Keratinocyte (primary cell): Measurements from ENCODE around the gene IGFL1. TPM values are rescaled to one million over a fixed set of nuclear protein-coding genes. Genes with fewer than 3 reads are reported as not detected.
"Not testable (repeated sequence)": the region's sequence is repeated elsewhere in the genome, so short reads cannot be mapped to it uniquely, and the experiment has no call there.

ENCODE experiments used
- DNase-seq: peaks from one replicate; pipeline ENCODE4 v3.0.0-alpha.2; 2011; ENCODE audit warnings: low read depth, missing footprints, low spot score
- FAIRE-seq: peaks from 2 replicates; lab custom pipeline; 2011; peaks lifted over from hg19 to GRCh38; lab: Jason Lieb, UNC
- H2AFZ ChIP-seq: 2 replicates; pipeline ENCODE4 v1.6.0; 2012; ENCODE audit warnings: low read length, control low read depth, inconsistent platforms; ENCODE audit not compliant: control insufficient read depth
- H3K27ac ChIP-seq: 2 replicates; pipeline ENCODE4 v1.5.1; 2011; ENCODE audit warnings: low read length; ENCODE audit not compliant: control insufficient read depth, insufficient read depth
- H3K27me3 ChIP-seq: 3 replicates; pipeline ENCODE4 v1.6.0; 2011; ENCODE audit warnings: low read length; ENCODE audit not compliant: control insufficient read depth, insufficient read depth; ENCODE audit errors: extremely low read depth
- H3K36me3 ChIP-seq, 2 experiments: 2 replicates in 1 of 2; 3 replicates in 1 of 2; pipeline ENCODE4 v1.5.1; 2011; ENCODE audit warnings: low read length in 2 of 2, mild to moderate bottlenecking in 1 of 2; ENCODE audit not compliant: control insufficient read depth in 2 of 2, insufficient read depth in 2 of 2; ENCODE audit errors: extremely low read depth in 1 of 2
- H3K4me1 ChIP-seq: 3 replicates; pipeline ENCODE4 v1.5.1; 2011; ENCODE audit warnings: low read length; ENCODE audit not compliant: control insufficient read depth, insufficient read depth; ENCODE audit errors: extremely low read depth
- H3K4me2 ChIP-seq: 3 replicates; pipeline ENCODE4 v1.6.0; 2011; ENCODE audit warnings: low read depth, low read length; ENCODE audit not compliant: control insufficient read depth, insufficient read depth; ENCODE audit errors: extremely low read depth
- H3K4me3 ChIP-seq, 3 experiments: fragments of 200-600 bp in 1 of 3; sonication (generic) in 1 of 3; 2 replicates in 2 of 3; 3 replicates in 1 of 3; pipeline ENCODE4 v1.5.1; 2011 to 2016; ENCODE audit warnings: low read length in 3 of 3, mild to moderate bottlenecking in 3 of 3, control low read depth in 2 of 3, inconsistent platforms in 1 of 3, low read depth in 1 of 3, mixed read lengths in 1 of 3, mixed run types in 1 of 3, moderate library complexity in 1 of 3; ENCODE audit not compliant: control insufficient read depth in 2 of 3, insufficient read depth in 2 of 3; ENCODE audit errors: extremely low read depth in 1 of 3
- H3K79me2 ChIP-seq: 2 replicates; pipeline ENCODE4 v1.6.0; 2012; ENCODE audit warnings: low read length; ENCODE audit not compliant: control insufficient read depth, insufficient read depth
- H3K9ac ChIP-seq: 3 replicates; pipeline ENCODE4 v1.6.0; 2011; ENCODE audit warnings: low read length; ENCODE audit not compliant: control insufficient read depth, insufficient read depth; ENCODE audit errors: extremely low read depth
- H3K9me1 ChIP-seq: 3 replicates; pipeline ENCODE4 v1.6.0; 2011; ENCODE audit warnings: low read length; ENCODE audit not compliant: control insufficient read depth, insufficient read depth; ENCODE audit errors: extremely low read depth
- H3K9me3 ChIP-seq: 2 replicates; pipeline ENCODE4 v1.5.1; 2012; ENCODE audit warnings: low read depth, low read length; ENCODE audit not compliant: control insufficient read depth
- H4K20me1 ChIP-seq: 3 replicates; pipeline ENCODE4 v1.6.0; 2011; ENCODE audit warnings: low read length; ENCODE audit not compliant: control insufficient read depth, insufficient read depth; ENCODE audit errors: extremely low read depth
- EZH2 ChIP-seq: IDR thresholded peaks from one replicate; pipeline ENCODE4 v1.6.1; 2012; ENCODE audit warnings: inconsistent platforms, mild to moderate bottlenecking, low read length, moderate library complexity
- dilution Hi-C: fragments of 300-500 bp; cut with MboI; formaldehyde crosslinking; loops from one replicate; pipeline ENCODE4 v1.7.0; 2020; ENCODE audit warnings: low sequenced_read_pairs; ENCODE audit not compliant: extremely low pct_ligation_motif_present
- polyA plus RNA-seq, 5 experiments: library from polyadenylated mRNA; depleted of rRNA in 3 of 5; stranded (reverse) in 3 of 5; stranded (forward) in 1 of 5; unstranded in 1 of 5; fragments of >200 nt; gene quantifications; 1 replicate in 1 of 5; 2 replicates in 3 of 5; 3 replicates in 1 of 5; pipeline versions ENCODE4 v1.2.1 to v1.2.3, GENCODE V29; 2011 to 2012; ENCODE audit warnings: missing spikeins in 2 of 5, low read depth in 1 of 5, low replicate concordance in 1 of 5
- TF ChIP-seq, protein P1 (sequence below), 3 experiments: IDR thresholded peaks in 1 of 3; conservative IDR thresholded peaks in 1 of 3; optimal IDR thresholded peaks in 1 of 3; 2 replicates in 2 of 3; 3 replicates in 1 of 3; pipeline versions ENCODE3 to v1.5.1; 2011; ENCODE audit warnings: low read length in 3 of 3, mild to moderate bottlenecking in 3 of 3, moderate library complexity in 2 of 3, control low read depth in 1 of 3, inconsistent platforms in 1 of 3; ENCODE audit not compliant: insufficient read depth in 2 of 3; ENCODE audit errors: extremely low read depth in 1 of 3

IGFL1 gene
- polyA plus RNA-seq, 1 donor (not counting 4 experiments of a cell fraction or from before 2014, with no cell fraction given), result 21.3 TPM

DNA sequence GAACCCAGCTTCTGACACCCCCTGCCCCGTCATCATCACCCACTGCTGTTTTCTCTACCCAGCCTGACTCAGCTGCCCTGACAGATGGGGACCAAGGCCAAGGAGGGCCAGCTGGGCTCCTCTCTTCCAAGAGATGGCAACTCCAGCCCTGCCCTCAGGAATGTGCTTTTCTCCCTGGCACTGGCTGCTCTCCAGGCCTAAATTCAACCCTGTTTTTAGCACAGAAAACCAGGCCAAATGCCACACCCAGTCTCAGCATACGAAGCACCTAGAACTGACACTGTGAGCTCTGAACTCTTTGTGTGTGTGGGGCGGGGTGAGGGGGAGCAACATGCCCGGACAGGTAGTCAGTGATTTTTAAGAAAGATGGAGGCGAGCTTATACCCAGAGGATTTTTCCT is 23.4 kb upstream of the IGFL1 start:
- DNase-seq, result peak; percentile 93
- Histone ChIP-seq H2AFZ (no peak overlapping the region), H3K27me3 (no peaks in the 10 kb centered on the region), H3K9ac (no peak overlapping the region), H4K20me1 (no peaks in the 10 kb centered on the region), H3K79me2 (no peaks in the 10 kb centered on the region), H3K4me3 (no peak overlapping the region), H3K4me1 (peaks cover 62% of the 10 kb centered on the region), H3K9me3 (no peaks in the 10 kb centered on the region), H3K36me3 (no peaks in the 10 kb centered on the region), H3K4me2 (peak overlapping the region; percentile 46), H3K9me1 (no peaks in the 10 kb centered on the region), H3K27ac (peak overlapping the region; percentile 17)
- dilution Hi-C loops, result no loop called here
- peak; percentile 94 for FAIRE-seq
- TF ChIP-seq, protein P1, sequence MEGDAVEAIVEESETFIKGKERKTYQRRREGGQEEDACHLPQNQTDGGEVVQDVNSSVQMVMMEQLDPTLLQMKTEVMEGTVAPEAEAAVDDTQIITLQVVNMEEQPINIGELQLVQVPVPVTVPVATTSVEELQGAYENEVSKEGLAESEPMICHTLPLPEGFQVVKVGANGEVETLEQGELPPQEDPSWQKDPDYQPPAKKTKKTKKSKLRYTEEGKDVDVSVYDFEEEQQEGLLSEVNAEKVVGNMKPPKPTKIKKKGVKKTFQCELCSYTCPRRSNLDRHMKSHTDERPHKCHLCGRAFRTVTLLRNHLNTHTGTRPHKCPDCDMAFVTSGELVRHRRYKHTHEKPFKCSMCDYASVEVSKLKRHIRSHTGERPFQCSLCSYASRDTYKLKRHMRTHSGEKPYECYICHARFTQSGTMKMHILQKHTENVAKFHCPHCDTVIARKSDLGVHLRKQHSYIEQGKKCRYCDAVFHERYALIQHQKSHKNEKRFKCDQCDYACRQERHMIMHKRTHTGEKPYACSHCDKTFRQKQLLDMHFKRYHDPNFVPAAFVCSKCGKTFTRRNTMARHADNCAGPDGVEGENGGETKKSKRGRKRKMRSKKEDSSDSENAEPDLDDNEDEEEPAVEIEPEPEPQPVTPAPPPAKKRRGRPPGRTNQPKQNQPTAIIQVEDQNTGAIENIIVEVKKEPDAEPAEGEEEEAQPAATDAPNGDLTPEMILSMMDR (optimal IDR thresholded peaks at IDR 0.05 in 1 of 3, IDR thresholded peaks at IDR 0.05 in 1 of 3, conservative IDR thresholded peaks at IDR 0.05 in 1 of 3; ENCODE audit: extremely low read depth in 1 of 3, insufficient read depth in 2 of 3, low read length in 3 of 3), result no peak
- no peak for TF ChIP-seq EZH2

DNA sequence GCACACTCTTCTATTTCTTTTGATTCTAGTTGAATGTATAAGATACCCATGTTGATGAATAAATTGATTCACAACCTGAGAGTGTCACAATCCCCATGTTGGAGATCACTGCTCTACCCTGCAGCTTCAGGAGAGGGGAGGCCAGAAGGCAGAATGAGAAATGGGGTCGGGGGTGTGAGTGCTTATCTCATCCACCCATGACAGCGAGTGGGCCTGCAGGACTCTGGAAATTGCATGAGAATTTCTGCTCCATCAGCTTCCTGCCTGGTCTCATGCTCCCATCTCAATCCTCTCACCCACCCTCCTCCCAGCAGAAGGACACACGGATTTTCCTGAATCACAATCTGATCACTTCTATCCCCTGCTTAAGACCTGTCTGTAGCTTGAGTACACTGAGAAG is 22.9 kb upstream of the IGFL1 start:
- Histone ChIP-seq H3K36me3 (no peaks in the 10 kb centered on the region), H3K9me3 (no peaks in the 10 kb centered on the region), H3K9ac (no peak overlapping the region), H3K4me2 (peak overlapping the region; percentile 46), H2AFZ (no peak overlapping the region), H3K9me1 (peaks cover 2% of the 10 kb centered on the region), H3K4me1 (peaks cover 62% of the 10 kb centered on the region), H3K4me3 (no peak overlapping the region), H3K27me3 (no peaks in the 10 kb centered on the region), H4K20me1 (no peaks in the 10 kb centered on the region), H3K27ac (peak overlapping the region; percentile 17), H3K79me2 (no peaks in the 10 kb centered on the region)
- no peak for DNase-seq
- TF ChIP-seq, protein P1 (optimal IDR thresholded peaks at IDR 0.05 in 1 of 3, IDR thresholded peaks at IDR 0.05 in 1 of 3, conservative IDR thresholded peaks at IDR 0.05 in 1 of 3; ENCODE audit: extremely low read depth in 1 of 3, insufficient read depth in 2 of 3, low read length in 3 of 3), result no peak
- no peak for TF ChIP-seq EZH2
- dilution Hi-C loops, result no loop called here
- no peak for FAIRE-seq

DNA sequence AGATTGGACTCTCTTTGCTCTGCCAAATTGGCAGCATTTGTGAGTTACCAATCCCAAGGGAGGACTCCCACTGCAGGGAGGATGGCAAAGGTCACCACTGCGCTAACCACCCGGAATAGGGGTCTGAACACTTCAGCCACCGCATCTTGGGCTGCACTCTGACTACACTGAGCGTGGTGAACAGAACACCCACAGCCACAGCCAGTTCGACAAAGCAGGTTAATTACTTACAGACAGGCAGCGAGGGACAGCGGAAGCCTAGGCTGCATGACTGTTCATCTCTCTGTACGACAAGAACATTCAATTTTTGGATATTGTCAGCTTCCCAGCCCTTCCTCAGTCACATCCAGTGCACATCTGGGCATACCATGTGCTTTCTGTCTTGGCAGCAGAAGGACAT is 21.7 kb upstream of the IGFL1 start:
- dilution Hi-C loops, DNase-seq, H2AFZ ChIP-seq, H3K9me3 ChIP-seq, H3K79me2 ChIP-seq, H3K9ac ChIP-seq, H4K20me1 ChIP-seq, H3K4me3 ChIP-seq, H3K9me1 ChIP-seq, H3K4me2 ChIP-seq, H3K27me3 ChIP-seq, H3K27ac ChIP-seq, H3K36me3 ChIP-seq: not testable (repeated sequence)
- H3K4me1 ChIP-seq, result peaks cover 61% of the 10 kb centered on the region
- FAIRE-seq, result peak; percentile 87
